SIG-M5 (cell line): ENCODE data around the gene PGA5.

Experiments used
- DNase-seq: peaks from one replicate; lab custom pipeline; 2025; lab: John Stamatoyannopoulos, UW

The PGA5 gene

GRCh38 chr11:61267437-61267841 is 26.5 kb downstream of the PGA5 start:
- no peak for DNase-seq

DNA sequence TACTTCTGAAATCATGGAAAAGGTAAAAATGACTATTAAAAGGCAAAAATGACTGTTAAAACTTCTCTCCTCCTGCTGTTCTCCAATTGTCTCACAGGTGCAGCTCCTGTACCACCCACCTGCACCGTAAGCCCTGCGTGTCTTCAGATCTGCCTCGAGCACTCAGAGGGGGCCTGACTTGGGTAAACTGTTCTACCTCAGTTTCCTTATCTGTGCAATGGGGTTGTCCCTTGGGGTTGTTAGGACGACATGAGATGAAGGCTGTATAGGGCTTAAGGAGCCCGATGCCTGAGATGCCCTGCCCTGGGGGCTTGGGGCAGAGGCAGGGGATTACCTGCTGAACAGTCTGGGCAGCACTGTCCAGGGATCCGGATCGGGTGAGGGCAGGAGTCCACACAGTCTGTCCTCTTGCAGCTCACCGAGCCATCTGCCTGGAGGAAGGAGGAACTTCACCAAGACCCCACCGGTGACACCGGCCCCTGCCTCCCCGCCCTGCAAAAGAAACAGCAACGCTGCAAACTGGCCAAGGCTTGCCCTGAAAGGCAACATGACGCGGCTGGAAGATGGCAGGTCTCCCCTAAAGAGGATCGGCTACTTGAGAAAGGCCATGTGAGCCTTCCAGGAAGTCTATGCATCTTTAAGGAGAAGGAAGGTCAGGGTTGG is 27.7 kb downstream of the PGA5 start:
- no peak for DNase-seq

- no peak for DNase-seq
Observed at GRCh38 chr11:61270354-61271076, 29.5 kb downstream of the PGA5 start.

DNA sequence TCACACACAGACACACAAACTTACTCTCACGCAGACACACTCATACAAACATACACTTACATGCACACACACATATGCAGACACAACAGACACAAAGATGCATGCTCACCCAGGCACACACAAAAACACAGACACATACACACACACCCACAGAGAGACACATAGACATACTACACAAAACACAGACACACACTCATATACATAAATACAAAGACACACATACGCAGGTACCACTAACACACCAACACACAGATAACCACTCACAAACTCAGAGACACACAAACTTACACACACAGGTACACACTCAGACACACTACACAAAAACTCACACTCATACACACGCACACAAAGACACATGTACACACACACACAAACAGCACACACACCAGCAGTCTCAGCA is 31.8 kb downstream of the PGA5 start:
- no peak for DNase-seq

DNA sequence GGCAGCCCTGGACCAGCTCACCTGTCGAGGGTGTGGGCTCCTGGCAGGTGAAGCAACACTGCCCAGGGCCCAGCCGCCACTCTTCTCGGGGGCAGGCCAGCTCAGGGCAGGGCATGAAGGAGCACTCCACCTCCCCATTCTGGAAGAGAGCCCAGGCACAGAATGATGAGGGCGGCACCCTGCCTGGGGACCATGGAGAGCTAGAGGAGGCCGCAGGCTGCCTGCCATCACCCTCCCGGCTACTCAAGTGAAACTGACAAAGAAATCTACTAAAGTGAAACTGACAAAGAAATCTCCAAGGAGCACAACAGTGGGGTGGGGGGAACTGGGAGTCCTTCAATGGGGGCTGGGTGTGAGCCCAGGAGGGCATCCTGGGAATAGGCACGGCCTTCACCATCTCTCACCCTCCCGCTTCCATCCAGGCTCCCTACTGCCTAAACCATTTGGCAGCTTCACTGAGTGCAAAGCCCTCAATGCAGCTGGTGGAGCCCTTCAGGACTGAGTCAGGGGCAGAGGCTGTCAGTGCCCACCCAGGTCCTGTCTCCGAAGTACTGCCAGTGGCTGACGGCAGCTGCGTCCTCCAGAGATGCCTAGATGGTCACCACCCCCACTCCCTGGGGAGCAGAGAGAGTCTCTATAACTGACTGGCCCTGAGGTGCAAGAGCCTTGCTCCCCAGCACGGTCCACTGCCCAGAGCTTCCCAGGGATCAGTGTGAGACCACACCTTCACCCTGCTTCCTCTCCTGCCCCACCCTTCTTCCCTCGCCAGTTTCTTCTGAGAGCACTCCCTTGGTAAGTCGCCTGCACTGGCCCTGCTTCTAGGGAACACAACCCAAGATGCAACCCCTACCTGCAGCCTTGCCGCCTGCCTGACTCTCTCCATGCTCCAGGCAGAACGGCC is 32.5 kb downstream of the PGA5 start:
- no peak for DNase-seq

DNA sequence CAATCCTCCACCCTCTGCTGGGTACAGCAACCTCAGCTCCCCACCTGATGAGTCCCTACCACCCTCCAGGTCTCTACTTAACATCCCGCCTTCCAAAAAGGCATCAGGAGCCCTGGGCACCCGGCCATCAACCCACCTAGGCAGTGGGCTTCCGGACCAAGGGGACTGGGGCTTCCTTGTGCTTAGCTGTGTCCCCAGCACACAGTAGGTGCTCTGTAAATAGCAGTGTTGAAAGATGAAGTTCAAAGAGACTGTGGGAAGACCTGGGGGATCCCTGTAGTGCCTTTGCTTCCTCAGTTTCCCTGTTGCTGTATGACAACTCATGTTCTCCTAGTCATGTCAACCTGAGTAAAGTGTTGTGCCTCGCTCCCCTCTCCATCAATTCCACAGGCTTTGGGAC is 33.1 kb downstream of the PGA5 start:
- no peak for DNase-seq

DNA sequence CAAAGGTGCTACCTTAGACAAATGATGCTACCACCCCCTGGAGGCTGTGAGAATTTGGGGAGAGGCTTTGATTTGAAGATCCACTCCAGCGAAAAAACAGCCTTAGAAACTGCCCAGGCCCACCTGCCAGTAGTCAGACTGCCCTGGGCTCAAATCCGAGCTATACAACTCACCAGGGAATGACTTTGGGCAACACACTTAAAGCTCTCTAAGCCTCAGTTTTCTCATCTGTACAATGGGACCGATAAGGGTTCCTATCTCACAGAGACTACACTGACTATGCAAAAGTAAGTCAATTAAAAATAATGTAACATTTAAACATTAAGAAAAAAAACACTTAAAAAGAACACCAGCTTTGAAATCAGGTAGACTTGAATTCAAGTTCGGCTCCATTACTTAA is 34.2 kb downstream of the PGA5 start:
- no peak for DNase-seq

DNA sequence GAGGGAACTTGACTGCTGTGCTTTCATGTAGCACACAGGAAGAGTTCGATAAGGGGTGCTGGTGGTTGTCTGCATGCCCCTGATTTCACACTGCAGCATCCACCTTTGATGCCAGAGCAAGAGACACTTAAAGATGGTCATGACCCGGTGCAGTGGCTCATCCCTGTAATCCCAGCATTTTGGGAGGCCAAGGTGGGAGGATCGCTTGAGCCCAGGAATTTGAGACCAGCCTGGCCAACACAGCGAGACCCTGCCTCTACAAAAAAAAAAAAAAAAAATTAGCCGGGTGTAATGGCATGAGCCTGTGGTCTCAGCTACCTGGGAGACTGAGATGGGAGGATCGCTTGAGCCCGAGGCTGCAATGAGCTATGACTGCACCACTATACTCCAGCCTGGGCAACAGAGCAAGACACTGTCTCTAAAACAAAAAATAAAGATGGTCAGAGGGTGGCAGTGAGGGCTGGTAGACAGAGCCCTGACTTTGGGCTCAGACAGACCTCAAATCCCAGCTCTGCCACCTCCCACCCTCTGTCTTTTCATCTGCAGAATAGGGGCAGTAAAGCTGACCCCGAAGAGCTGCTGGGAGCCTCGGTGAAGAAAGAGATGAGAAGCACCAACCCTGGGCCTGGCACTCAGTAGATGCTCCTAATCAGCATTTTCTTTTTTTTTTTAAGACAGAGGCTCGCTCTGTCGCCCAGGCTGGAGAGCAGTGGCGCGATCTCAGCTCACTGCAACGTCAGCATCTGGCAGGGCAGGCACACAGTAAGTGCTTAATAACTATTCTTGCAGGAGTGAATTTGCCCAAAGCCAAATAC is 36.4 kb downstream of the PGA5 start:
- no peak for DNase-seq

DNA sequence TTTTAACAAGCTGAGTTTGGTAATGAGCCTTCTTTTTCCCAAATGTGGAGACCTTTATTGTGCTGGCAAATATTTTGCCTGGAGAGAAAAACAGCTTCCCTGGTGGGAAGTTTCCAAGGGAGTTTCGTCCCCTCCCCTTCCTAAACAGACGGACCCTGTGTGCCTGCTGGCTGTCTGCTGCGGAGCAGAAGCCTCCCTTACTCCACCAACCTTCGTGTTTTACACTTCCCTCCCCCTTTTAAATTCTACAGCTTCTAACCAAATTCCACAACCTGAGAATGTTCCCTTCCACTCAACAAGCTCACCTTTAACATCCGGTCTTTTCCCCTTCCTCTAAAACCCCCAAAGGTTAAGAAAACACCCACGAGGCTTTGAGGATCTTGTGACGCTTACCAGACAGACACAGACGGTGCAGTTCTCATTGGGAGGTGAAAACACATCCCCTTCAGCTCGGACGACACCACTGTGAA is 37.1 kb downstream of the PGA5 start:
- no peak for DNase-seq

DNA sequence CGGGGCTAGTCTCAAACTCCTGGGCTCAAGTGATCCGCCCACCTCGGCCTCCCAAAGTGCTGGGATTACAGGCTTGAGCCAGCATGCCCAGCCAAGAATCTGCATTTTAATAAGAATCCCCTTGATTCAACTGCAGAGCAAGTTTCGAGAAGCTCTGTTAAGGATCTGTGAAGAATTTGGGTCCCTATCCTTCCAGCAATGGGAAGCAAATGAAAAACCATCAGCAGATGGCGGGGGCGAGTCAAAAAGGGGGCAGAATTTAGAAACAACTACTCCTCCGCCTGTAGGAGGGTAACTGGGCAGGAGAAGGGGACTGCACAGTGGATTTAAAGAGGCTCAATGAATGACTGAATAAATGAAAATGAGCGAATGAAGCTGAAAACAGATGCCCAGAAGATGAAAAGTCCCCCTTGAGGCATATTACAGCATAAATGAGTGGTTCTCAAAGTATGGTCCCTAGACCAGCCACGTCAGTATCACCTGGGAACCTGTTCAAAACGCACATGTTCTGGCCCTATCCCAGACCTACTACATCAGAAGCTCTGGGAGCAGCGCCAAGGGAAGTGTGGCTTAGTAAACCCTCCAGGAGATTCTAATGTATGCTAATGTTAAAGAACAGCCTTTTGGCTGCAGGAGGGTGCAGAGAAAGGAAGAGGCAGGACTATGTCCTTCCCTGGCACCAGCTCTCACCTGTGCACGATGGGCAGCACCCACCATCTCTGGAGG is 39.1 kb downstream of the PGA5 start:
- no peak for DNase-seq

DNA sequence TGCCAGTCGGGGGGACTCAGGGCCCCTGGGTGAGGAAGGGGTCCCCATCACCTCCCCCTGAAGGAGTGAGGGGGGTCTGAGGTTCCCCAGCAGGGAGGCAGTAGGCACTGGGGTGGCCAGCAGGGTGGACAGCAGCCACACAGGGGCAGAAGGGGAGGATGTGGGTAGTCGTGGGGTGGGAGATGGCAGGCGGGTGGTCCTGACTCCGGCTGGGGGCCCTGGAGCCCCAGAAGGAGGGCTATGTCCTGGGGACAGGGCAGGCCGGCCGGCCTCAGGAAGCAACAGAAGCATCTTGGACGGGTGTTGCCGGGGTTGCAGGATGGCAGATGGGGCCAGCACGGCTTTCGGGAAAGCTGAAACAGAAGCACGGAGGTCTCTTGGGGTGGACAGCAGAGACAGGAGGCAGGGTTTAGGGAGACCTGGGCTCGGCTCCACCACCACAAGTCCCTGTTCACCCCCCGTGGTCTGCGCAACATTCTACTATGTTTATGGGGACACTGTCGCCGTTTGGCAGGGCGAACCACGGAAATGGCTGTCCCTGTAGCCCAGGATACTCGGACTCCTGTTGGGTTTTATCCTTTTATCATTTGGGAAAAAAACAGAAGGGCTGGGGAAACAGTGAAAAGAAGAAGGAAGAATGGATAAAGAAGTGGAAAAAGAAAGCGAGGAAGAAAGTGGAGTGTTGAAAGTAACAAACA is 40.1 kb downstream of the PGA5 start:
- no peak for DNase-seq

- DNase-seq: no peak
Observed at GRCh38 chr11:61281581-61282250, 40.7 kb downstream of the PGA5 start.

- no peak for DNase-seq
Observed at GRCh38 chr11:61283613-61284012, 42.6 kb downstream of the PGA5 start.

GRCh38 chr11:61287338-61287977 is 46.5 kb downstream of the PGA5 start:
- DNase-seq: no peak

DNA sequence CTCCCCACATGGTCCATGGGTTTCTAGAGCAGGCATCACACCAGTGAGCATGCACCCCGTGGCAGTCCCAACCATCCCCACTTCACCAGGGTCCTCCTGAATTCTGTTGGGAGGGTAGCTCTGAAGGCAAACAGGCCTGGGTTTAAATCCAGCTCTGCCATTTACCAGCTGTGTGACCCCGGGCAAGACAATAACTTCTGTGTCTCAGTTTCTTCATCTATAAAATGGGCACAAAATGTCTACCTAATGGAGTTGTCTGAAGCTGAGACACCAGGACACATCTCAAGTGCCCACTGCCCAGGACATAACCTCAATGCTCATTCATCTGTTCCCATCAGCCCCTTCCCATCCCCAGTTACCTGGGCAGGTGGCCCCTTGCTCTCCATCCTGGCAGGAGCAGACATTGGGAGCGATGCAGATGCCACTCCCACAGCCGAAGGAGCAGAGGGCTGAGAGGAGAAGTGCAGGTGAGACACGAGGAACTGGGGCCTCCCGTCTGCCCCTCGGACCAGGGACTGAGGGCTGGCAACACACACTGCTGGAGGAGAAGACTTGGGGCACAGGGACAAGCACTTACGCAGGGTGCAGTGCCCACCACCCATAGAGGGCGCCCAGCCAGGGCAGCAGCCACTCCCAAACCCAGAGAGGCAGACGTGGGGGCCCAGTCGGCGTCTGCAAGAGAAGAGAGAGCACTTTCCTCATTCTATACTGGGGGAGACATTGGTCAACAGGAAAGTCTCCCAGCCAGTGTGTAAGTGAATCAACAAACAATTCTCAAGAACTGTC is 50.1 kb downstream of the PGA5 start:
- no peak for DNase-seq

- DNase-seq: no peak
Observed at GRCh38 chr11:61292356-61292755, 51.4 kb downstream of the PGA5 start.

DNA sequence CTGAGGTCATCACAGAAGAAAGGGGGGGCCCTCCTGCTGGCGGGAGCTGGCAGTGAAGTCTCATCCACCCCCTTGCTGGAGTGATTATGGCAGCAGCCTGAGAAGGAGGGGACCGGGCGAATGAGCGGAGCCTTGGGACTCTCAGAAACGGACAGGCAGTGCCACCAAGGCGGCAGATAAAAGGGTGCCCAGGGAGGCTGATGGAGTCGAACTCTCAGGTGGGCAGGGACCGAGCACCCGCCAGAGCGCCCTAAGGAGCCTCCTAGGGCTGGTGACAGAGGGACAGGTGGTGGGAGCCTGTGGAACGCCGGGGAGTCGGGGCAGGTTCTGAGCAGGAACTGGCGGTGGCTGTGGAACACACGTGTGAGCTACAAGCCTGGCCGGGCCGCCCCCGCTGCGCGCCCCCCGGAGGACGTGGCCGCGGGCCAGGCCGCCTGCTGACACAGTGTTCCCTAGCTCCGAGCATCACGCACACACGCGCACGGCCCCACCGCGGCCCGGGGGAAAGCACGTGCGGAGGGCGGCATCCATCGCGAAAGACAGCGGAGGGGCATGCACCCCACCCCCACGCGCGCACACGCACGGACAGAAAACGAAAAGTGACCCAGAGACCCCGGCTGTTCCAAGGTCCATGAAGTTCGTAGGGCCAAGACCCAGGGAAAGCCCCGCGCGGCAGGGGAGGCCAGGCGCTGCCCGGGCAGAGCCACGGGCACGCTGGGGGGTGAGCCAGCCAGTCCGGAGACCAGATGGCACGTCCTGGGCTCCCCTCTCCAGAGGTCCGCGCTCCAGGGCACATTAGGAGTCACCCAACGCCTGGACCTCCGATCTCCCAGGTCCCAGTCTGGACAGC is 53.1 kb downstream of the PGA5 start:
- DNase-seq: no peak
